A549 (cell line): Measurements from ENCODE around the gene C17orf75.

ENCODE experiments used
- CHD2 ChIP-seq: fragments of 150-350 bp; IDR thresholded peaks from 2 replicates; pipeline ENCODE4 v1.6.1; 2014; ENCODE audit warnings: low read length; ENCODE audit not compliant: partially characterized antibody
- CTCF ChIP-seq: fragments of >200 bp; sonication (Bioruptor Twin); formaldehyde crosslinking; IDR thresholded peaks from 3 replicates; pipeline ENCODE4 v1.5.1; 2016
- KDM1A ChIP-seq: fragments of 200-600 bp; sonication (generic); IDR thresholded peaks from 2 replicates; pipeline ENCODE4 v1.6.1; 2016; ENCODE audit warnings: low read depth, mild to moderate bottlenecking
- MAFK ChIP-seq: fragments of 450-650 bp; IDR thresholded peaks from 2 replicates; pipeline ENCODE4 v1.6.1; 2014; ENCODE audit not compliant: partially characterized antibody
- MAX ChIP-seq: IDR thresholded peaks from 2 replicates; pipeline ENCODE4 v1.6.1; 2012
- PHF8 ChIP-seq: fragments of 200-600 bp; sonication (generic); IDR thresholded peaks from 2 replicates; pipeline ENCODE4 v1.6.1; 2016; ENCODE audit warnings: low read depth, mild to moderate bottlenecking, antibody characterized with exemption, moderate library complexity, borderline replicate concordance
- REST ChIP-seq: fragments of 200-600 bp; sonication (generic); IDR thresholded peaks from 2 replicates; pipeline ENCODE4 v1.6.1; 2016; ENCODE audit warnings: antibody characterized with exemption, mild to moderate bottlenecking, moderate library complexity
- USF2 ChIP-seq: fragments of 450-650 bp; IDR thresholded peaks from 2 replicates; pipeline ENCODE4 v1.6.1; 2014; ENCODE audit warnings: antibody characterized with exemption
- ZSCAN20 ChIP-seq: fragments of 250-450 bp; sonication (Bioruptor Pico); IDR thresholded peaks from 2 replicates; pipeline ENCODE4 v1.8.0; 2022; ENCODE audit warnings: mild to moderate bottlenecking, moderate library complexity

GRCh38 chr17:32317353-32317752 lies 24.6 kb downstream of the C17orf75 start:
- TF ChIP-seq MAFK (no peak), PHF8 (no peak), REST (no peak), ZSCAN20 (no peak), KDM1A (no peak), USF2 (no peak), MAX (no peak), CTCF (no peak), CHD2 (no peak)
